MM.1S (cell line): ENCODE results near the gene CSNK1A1.
"Not testable (repeated sequence)": the region's sequence is repeated elsewhere in the genome, so short reads cannot be mapped to it uniquely, and the experiment has no call there.

Source experiments
- DNase-seq: peaks from one replicate; pipeline ENCODE4 v3.0.0-alpha.2; 2015
- H2AFZ ChIP-seq: fragments of 300-600 bp; sonication (generic); 2 replicates; pipeline ENCODE4 v1.6.0; 2016; ENCODE audit warnings: antibody characterized with exemption, low read length
- H3F3A ChIP-seq: fragments of 300-600 bp; sonication (generic); 2 replicates; pipeline ENCODE4 v1.6.1; 2016; ENCODE audit warnings: mild to moderate bottlenecking, antibody characterized with exemption, low read length, moderate library complexity, mixed read lengths; ENCODE audit not compliant: insufficient read depth
- H3K27ac ChIP-seq: fragments of 300-600 bp; sonication (generic); 2 replicates; pipeline ENCODE4 v1.5.1; 2016; ENCODE audit warnings: mild to moderate bottlenecking, low read length
- H3K27me3 ChIP-seq: fragments of 300-600 bp; sonication (generic); replicated peaks from 2 replicates; pipeline ENCODE4 v1.6.0; 2016; ENCODE audit warnings: low read length; ENCODE audit not compliant: insufficient read depth
- H3K36me3 ChIP-seq: fragments of 300-600 bp; sonication (generic); replicated peaks from 2 replicates; pipeline ENCODE4 v1.6.1; 2016; ENCODE audit warnings: mild to moderate bottlenecking, low read length, mixed read lengths; ENCODE audit not compliant: insufficient read depth
- H3K4me1 ChIP-seq: fragments of 300-600 bp; sonication (generic); 2 replicates; pipeline ENCODE4 v1.6.1; 2016; ENCODE audit warnings: low read length, mixed read lengths
- H3K4me2 ChIP-seq: fragments of 300-600 bp; sonication (generic); 2 replicates; pipeline ENCODE4 v1.6.0; 2016; ENCODE audit warnings: low read depth, low read length
- H3K4me3 ChIP-seq: fragments of 300-600 bp; sonication (generic); 2 replicates; pipeline ENCODE4 v1.5.1; 2016; ENCODE audit warnings: low read length, mixed read lengths
- H3K79me2 ChIP-seq: fragments of 300-600 bp; sonication (generic); 2 replicates; pipeline ENCODE4 v1.6.1; 2016; ENCODE audit warnings: mixed run types, low read length, mixed read lengths
- H3K9ac ChIP-seq: fragments of 300-600 bp; sonication (generic); 2 replicates; pipeline ENCODE4 v1.6.1; 2016; ENCODE audit warnings: low read length, mixed read lengths
- H3K9me2 ChIP-seq: fragments of 300-600 bp; sonication (generic); replicated peaks from 2 replicates; pipeline ENCODE4 v1.6.1; 2016; ENCODE audit warnings: mild to moderate bottlenecking, low read length, mixed read lengths; ENCODE audit not compliant: insufficient read depth
- H3K9me3 ChIP-seq: fragments of 300-600 bp; sonication (generic); replicated peaks from 2 replicates; pipeline ENCODE4 v1.6.1; 2016; ENCODE audit warnings: mild to moderate bottlenecking, low read length, mixed read lengths; ENCODE audit not compliant: insufficient read depth
- H4K20me1 ChIP-seq: fragments of 300-600 bp; sonication (generic); 2 replicates; pipeline ENCODE4 v1.6.1; 2016; ENCODE audit warnings: mild to moderate bottlenecking, low read length, moderate library complexity, mixed read lengths; ENCODE audit not compliant: insufficient read depth
- CTCF ChIP-seq: fragments of 300-600 bp; sonication (generic); IDR thresholded peaks from 2 replicates; pipeline ENCODE4 v1.5.1; 2016; ENCODE audit warnings: antibody characterized with exemption, low read length, mixed read lengths
- EZH2 ChIP-seq: fragments of 300-600 bp; sonication (generic); optimal IDR thresholded peaks from 2 replicates; pipeline ENCODE3; 2017; ENCODE audit warnings: low read depth, mild to moderate bottlenecking, antibody characterized with exemption, low read length, mixed read lengths
- EZH2phosphoT487 ChIP-seq: fragments of 300-600 bp; sonication (generic); IDR thresholded peaks from 2 replicates; pipeline ENCODE4 v1.6.1; 2018; ENCODE audit warnings: antibody characterized with exemption, low read length

The CSNK1A1 gene

DNA sequence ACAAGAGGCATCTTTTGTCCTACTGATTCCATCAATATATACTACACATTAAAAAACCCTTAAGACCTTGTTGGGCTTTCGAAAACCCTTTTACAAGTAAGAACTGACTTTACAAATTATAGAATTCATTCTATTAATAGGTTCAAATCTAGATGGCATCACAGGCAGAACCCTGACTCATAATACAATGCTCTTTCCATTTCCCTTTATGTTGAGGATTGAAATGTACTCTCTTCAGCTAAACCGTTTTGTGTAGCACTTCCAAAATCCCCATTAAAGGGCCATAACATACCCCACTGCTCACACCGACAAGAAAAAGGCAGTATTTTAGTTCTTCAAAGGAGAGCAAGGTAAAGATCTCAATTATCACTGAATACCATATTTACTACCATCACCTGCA, 11.2 kb downstream of the CSNK1A1 start:
- TF ChIP-seq CTCF (no peak), EZH2 (no peak), EZH2phosphoT487 (no peak)
- H3K4me1 ChIP-seq: no peaks in the 10 kb centered on the region
- DNase-seq: no peak
- no peak overlapping the region for H3K27ac ChIP-seq
- no peak overlapping the region for H3K4me3 ChIP-seq
- no peak overlapping the region for H2AFZ ChIP-seq
- no peaks in the 10 kb centered on the region for H3K9me2 ChIP-seq
- H3F3A ChIP-seq: no peaks in the 10 kb centered on the region; the same call in 1 of the 2 replicates
- H3K4me2 ChIP-seq: no peak overlapping the region
- no peak overlapping the region for H3K9ac ChIP-seq
- H3K9me3 ChIP-seq: no peaks in the 10 kb centered on the region
- H3K36me3 ChIP-seq: peaks cover 3% of the 10 kb centered on the region; the same call in 1 of the 2 replicates
- H3K27me3 ChIP-seq: no peaks in the 10 kb centered on the region
- peaks cover 43% of the 10 kb centered on the region for H4K20me1 ChIP-seq
- H3K79me2 ChIP-seq: peaks cover 96% of the 10 kb centered on the region

DNA sequence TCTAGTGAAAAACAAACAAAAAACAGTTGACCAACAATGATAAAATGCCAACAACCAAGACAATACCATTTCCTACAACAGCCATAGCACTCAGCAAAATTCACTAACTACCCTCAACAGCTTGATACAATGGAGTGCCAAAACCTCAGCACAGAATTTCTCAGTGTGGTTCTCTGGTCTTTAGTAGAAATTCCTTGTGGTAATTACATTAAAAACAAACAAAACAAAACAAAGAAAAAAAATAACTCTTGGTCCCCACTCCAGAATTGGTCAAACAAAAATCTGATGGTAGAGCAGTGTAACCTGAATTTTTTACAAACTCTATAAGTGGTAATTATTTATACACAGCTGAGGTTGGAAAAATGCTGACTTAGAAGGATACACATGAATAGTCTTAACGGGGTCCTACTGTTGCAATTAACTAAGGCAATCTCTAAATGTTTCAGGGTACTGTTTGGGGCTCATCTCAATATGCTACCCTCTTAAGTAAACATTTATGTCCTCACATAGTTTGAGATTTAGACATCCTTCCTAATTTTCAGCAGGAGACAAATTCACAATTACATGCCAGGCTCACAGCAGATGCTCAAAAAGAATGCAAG, 13.8 kb downstream of the CSNK1A1 start:
- Histone ChIP-seq H3K4me2 (no peak overlapping the region), H3K4me3 (no peak overlapping the region), H3K9ac (no peak overlapping the region), H3K9me3 (no peaks in the 10 kb centered on the region), H4K20me1 (peaks cover 58% of the 10 kb centered on the region), H3F3A (no peaks in the 10 kb centered on the region; the same call in 1 of the 2 replicates), H3K27me3 (no peaks in the 10 kb centered on the region), H3K27ac (no peak overlapping the region), H3K4me1 (no peaks in the 10 kb centered on the region), H3K79me2 (peaks cover 98% of the 10 kb centered on the region), H3K36me3 (peaks cover 3% of the 10 kb centered on the region; the same call in 1 of the 2 replicates), H3K9me2 (no peaks in the 10 kb centered on the region), H2AFZ (no peak overlapping the region)
- no peak for DNase-seq
- TF ChIP-seq EZH2phosphoT487: no peak
- TF ChIP-seq CTCF: no peak
- no peak for TF ChIP-seq EZH2

GRCh38 chr5:149535787-149536186, 15.5 kb downstream of the CSNK1A1 start:
- not testable (repeated sequence) for H3K4me2 ChIP-seq, H2AFZ ChIP-seq, H3K4me3 ChIP-seq, H3K9me3 ChIP-seq, H3F3A ChIP-seq, H3K27me3 ChIP-seq, H3K4me1 ChIP-seq, H3K27ac ChIP-seq, H3K36me3 ChIP-seq, H3K9me2 ChIP-seq, DNase-seq, H3K9ac ChIP-seq
- peaks cover 99% of the 10 kb centered on the region for H3K79me2 ChIP-seq
- H4K20me1 ChIP-seq: peaks cover 60% of the 10 kb centered on the region

DNA sequence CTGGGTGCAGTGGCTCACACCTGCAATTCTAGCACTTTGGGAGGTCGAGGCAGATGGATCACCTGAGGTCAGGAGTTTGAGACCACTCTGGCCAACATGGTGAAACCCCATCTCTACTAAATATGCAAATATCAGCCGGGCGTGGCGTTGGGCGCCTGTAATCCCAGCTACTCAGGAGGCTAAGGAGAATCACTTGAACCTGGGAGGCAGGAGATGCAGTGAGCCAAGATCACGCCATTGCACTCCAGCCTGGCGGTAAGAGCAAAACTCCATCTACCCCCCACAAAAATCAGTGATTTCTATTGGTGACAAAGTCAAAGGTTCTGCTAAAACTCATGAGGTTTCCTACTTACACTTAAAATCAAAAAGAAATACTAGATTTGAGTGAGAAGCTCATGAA, 18.8 kb downstream of the CSNK1A1 start:
- H3K27ac ChIP-seq: no peak overlapping the region
- peaks cover 100% of the 10 kb centered on the region for H3K79me2 ChIP-seq
- DNase-seq: no peak
- H3K9me2 ChIP-seq: no peaks in the 10 kb centered on the region
- H3K9me3 ChIP-seq: no peaks in the 10 kb centered on the region
- H3K4me3 ChIP-seq: no peak overlapping the region
- H3K9ac ChIP-seq: no peak overlapping the region
- H3F3A ChIP-seq: no peaks in the 10 kb centered on the region
- no peaks in the 10 kb centered on the region for H3K27me3 ChIP-seq
- no peaks in the 10 kb centered on the region; the same call in 1 of the 2 replicates for H3K36me3 ChIP-seq
- H2AFZ ChIP-seq: no peak overlapping the region
- no peak overlapping the region for H3K4me2 ChIP-seq
- peaks cover 73% of the 10 kb centered on the region for H4K20me1 ChIP-seq
- H3K4me1 ChIP-seq: no peaks in the 10 kb centered on the region
- TF ChIP-seq EZH2phosphoT487 (no peak), EZH2 (no peak), CTCF (no peak)
